ENCODE results near the gene FGGY.
"Not testable (repeated sequence)": the region's sequence is repeated elsewhere in the genome, so short reads cannot be mapped to it uniquely, and the experiment has no call there.

The FGGY gene

DNA sequence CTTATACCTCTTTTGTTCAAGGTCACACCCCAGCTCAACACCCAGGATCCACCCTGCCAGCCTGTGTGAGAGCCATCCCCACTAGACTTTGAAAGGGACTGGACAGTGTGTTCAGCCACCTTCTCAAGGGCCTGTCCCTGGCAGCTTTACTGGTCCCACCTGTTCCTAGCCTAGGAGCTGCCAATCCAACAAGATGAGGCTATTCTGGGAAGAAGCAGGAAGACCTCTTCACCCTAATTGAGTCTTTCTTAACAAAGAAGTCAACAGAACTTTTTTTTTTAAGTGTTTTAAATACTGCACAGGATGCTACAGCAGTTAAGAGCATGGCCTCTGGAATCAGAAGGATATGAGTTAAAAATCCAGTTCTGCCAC is 422.1 kb downstream of the FGGY start:
- H3K4me1 ChIP-seq (ENCODE audit: control insufficient read depth, insufficient read depth, low read length) = no peaks in the 10 kb centered on the region
- no peaks in the 10 kb centered on the region for H3K36me3 ChIP-seq (ENCODE audit: control insufficient read depth, insufficient read depth, low read length)
- no peak overlapping the region for H3K27ac ChIP-seq (ENCODE audit: insufficient read depth, low read depth, low read length, poor library complexity, severe bottlenecking)
- H3K4me3 ChIP-seq (ENCODE audit: insufficient read depth, low read depth, low read length) = no peak overlapping the region
- no peaks in the 10 kb centered on the region for H3K9me3 ChIP-seq (ENCODE audit: control insufficient read depth, low read length)
- H3K27me3 ChIP-seq (ENCODE audit: control insufficient read depth, insufficient read depth, low read length, poor library complexity, severe bottlenecking) = no peaks in the 10 kb centered on the region

DNA sequence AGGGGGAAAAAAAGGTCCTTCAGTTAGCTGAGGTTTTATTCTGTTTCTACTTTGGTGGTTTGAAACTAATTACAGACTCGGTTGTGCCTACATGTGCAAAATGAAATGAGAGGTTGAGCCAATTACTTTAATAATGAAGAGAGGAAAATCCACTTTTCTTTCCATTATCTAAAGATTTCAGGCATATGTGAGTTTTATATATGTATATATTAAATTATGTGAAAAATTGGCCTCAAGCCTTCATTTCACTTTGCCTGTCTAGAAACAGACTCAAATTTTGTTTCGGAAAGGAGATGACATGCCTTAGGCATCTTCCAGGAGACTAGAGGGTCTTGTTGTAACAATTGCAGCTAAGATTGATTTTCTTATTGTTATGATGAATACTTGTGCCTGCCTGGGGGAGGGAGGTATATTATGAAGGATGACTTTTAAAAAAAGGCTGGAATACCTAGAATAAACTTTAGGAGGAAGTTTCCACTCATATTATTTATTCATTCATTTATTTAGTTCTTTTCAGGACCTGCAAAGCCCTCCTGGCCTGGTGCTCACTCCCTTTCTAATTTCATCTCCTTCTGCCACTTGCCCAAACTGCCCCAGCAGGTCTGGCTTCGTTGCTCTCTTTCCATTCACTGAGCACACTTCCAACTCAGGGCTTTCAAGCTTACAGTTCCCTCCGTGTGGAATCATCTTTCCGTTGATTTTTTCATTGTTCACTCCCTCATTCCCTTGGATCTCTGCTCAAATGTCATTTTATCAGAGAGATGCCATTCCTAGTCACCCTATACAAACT is 423.6 kb downstream of the FGGY start:
- 82 to 84% methylated on average over 5 of the region's 5 CpGs for WGBS, 2 experiments
- no peak overlapping the region for H3K27ac ChIP-seq (ENCODE audit: insufficient read depth, low read depth, low read length, poor library complexity, severe bottlenecking)
- H3K27me3 ChIP-seq (ENCODE audit: control insufficient read depth, insufficient read depth, low read length, poor library complexity, severe bottlenecking) = no peaks in the 10 kb centered on the region
- H3K4me3 ChIP-seq (ENCODE audit: insufficient read depth, low read depth, low read length) = no peak overlapping the region
- no peaks in the 10 kb centered on the region for H3K4me1 ChIP-seq (ENCODE audit: control insufficient read depth, insufficient read depth, low read length)
- H3K36me3 ChIP-seq (ENCODE audit: control insufficient read depth, insufficient read depth, low read length) = no peaks in the 10 kb centered on the region
- no peaks in the 10 kb centered on the region for H3K9me3 ChIP-seq (ENCODE audit: control insufficient read depth, low read length)

DNA sequence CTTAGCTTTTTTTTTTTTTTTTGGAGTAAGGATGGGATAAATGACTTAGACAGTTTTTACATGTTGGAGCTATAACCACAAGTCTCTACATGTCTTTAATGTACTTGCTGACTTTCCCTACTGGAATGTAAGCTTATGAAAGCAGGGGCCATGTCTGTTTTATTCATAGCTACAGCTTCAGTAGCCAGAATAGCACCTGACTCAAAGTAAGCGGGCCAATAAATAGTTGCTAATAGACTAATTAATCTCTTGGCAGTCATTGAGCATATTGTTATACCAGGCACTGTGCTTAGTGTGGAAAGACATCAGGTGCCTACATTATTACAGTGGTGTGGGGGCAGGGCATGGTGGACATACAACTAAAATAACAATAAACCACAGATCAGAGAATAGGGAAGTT is 433.4 kb downstream of the FGGY start:
- WGBS, 2 experiments = 100% methylated on average over 1 of the region's 1 CpG
- Histone ChIP-seq H3K4me1 (ENCODE audit: control insufficient read depth, insufficient read depth, low read length) (no peaks in the 10 kb centered on the region), H3K9me3 (ENCODE audit: control insufficient read depth, low read length) (no peaks in the 10 kb centered on the region), H3K27ac (ENCODE audit: insufficient read depth, low read depth, low read length, poor library complexity, severe bottlenecking) (no peak overlapping the region), H3K4me3 (ENCODE audit: insufficient read depth, low read depth, low read length) (no peak overlapping the region), H3K36me3 (ENCODE audit: control insufficient read depth, insufficient read depth, low read length) (no peaks in the 10 kb centered on the region), H3K27me3 (ENCODE audit: control insufficient read depth, insufficient read depth, low read length, poor library complexity, severe bottlenecking) (no peaks in the 10 kb centered on the region)

DNA sequence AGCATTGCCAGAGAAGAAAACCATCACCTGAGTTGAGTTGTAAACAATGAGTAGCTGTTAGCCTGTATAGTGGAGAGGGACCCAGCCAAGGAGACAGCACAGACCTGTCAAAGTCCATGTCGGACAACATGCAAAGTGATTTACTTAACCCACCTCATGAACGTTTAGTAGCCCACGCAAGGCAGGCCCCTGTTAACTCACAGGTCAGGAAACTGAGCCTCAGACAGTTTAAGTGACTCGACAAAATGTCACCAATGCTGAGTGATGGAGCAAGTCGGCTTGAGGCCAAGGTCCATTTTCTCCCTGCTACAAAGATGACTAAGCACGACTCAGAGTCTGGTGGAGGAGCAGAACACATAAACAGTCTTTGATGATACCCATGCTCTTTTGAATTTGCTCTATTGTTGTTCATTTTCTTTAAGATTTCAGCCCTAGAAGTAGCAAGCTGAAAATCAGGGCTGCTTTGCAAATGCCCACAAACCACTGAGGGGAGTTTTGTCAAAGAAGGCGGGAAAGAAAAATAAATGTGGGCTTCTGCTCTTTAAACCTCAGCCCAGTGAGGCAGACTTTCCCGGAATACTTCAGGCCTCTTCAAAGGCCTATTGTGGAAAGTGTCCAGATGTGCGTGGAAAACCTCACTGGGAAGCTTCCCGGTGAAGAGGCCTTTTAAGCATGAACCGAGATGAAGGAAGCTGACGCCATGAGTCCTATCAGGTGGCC is 434.0 kb downstream of the FGGY start:
- H3K27ac ChIP-seq (ENCODE audit: insufficient read depth, low read depth, low read length, poor library complexity, severe bottlenecking) = peak overlapping the region; percentile 22
- H3K4me3 ChIP-seq (ENCODE audit: insufficient read depth, low read depth, low read length) = no peak overlapping the region
- 79 to 81% methylated on average over 12 of the region's 12 CpGs for WGBS, 2 experiments

DNA sequence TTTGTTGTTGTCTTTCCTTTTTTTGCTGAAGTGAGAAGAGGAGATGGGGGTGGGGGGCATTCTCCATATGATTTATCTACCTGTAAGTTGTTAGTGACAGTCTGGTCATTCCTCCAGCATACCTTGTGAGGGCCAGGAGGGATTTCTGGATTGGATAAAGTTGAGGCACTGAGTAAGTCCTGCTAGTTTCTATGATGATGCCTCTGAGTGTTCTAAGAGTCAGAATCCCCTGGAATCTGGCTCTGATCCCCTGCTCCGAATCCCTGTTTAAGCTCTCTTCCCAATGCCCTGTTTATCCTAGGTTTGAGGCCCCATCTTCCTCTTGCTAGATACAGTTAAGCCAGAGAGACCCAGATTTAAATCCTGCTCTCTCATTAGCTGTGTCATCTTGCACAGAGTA is 434.7 kb downstream of the FGGY start:
- Histone ChIP-seq H3K9me3 (ENCODE audit: control insufficient read depth, low read length) (no peaks in the 10 kb centered on the region), H3K36me3 (ENCODE audit: control insufficient read depth, insufficient read depth, low read length) (no peaks in the 10 kb centered on the region), H3K4me3 (ENCODE audit: insufficient read depth, low read depth, low read length) (no peak overlapping the region), H3K4me1 (ENCODE audit: control insufficient read depth, insufficient read depth, low read length) (no peaks in the 10 kb centered on the region), H3K27ac (ENCODE audit: insufficient read depth, low read depth, low read length, poor library complexity, severe bottlenecking) (no peak overlapping the region), H3K27me3 (ENCODE audit: control insufficient read depth, insufficient read depth, low read length, poor library complexity, severe bottlenecking) (no peaks in the 10 kb centered on the region)
- 88 to 93% methylated on average over 1 of the region's 1 CpG for WGBS, 2 experiments

More for the DNA sequence above, 434.0 kb downstream of the FGGY start:
- Histone ChIP-seq H3K27me3 (ENCODE audit: control insufficient read depth, insufficient read depth, low read length, poor library complexity, severe bottlenecking) (no peaks in the 10 kb centered on the region), H3K36me3 (ENCODE audit: control insufficient read depth, insufficient read depth, low read length) (no peaks in the 10 kb centered on the region), H3K4me1 (ENCODE audit: control insufficient read depth, insufficient read depth, low read length) (no peaks in the 10 kb centered on the region), H3K9me3 (ENCODE audit: control insufficient read depth, low read length) (no peaks in the 10 kb centered on the region)

DNA sequence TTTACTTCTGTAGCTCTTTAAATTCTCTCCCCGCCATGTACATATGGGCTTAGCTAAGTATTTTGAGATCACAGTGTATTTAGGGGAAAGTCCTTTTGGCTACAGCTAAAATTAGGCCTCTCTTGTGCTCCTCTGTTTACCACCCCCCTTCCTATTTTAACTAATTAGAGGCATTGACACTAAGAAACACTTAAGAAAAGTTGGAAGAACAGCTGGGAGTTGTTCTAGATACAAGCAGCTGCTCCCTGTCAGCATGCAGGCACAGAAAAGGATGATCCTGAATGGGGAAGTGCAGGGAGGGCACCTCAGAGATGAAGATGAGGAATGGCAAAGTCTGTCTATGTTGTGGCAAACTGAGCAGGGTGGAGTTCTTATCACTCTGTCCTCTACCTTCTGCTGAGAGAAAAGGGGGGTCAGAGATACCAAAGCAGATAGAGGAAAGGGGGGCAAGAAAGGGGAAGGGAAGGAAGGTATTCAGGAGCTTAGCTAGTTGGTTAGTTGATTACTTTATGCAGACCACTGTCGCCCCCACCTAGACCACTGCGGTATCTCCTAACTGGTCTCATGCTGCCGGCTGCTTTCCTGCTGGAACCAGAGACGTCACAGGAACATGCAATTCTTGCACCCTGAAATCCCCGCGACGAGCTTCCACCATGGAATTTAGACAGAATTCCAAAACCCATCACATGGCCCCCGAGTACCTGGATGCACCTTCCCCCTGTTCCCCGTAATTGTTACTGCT is 435.5 kb downstream of the FGGY start:
- Histone ChIP-seq H3K4me3 (ENCODE audit: insufficient read depth, low read depth, low read length) (no peak overlapping the region), H3K27ac (ENCODE audit: insufficient read depth, low read depth, low read length, poor library complexity, severe bottlenecking) (no peak overlapping the region), H3K4me1 (ENCODE audit: control insufficient read depth, insufficient read depth, low read length) (no peaks in the 10 kb centered on the region), H3K36me3 (ENCODE audit: control insufficient read depth, insufficient read depth, low read length) (no peaks in the 10 kb centered on the region), H3K27me3 (ENCODE audit: control insufficient read depth, insufficient read depth, low read length, poor library complexity, severe bottlenecking) (no peaks in the 10 kb centered on the region), H3K9me3 (ENCODE audit: control insufficient read depth, low read length) (no peaks in the 10 kb centered on the region)
- 86 to 90% methylated on average over 10 of the region's 10 CpGs for WGBS, 2 experiments

DNA sequence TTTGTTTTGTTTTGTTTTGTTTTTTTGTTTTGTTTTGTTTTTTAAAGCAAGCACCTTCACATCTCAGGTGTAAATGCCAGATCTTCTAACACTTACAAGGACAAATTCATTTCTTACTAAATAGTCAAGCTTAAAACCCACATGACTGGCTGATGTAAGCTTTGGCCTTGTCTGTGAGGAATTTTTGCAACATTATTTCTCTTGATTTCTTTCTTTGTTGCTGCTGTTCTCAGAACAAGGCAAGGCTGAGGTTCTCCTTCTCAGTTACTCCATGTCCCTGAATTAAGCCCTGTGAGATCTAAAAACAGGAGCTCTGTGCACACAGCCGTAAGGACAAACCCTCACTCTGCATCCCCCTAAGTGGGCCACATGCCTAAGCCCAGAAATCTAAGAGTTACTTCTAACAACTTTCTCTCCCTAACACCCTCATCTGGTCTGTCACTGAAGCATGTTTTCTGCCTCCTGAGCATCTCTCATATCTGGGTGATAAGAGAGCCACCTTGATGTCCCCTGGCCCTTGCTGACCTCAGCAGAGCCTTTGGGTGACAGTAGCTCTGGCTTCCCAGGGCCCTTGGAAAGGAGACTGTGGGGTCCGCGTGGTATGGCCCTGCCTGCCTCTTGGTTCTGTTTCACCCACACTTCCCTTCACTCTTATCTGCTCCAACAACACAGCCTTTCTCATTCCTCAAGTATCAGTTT is 436.7 kb downstream of the FGGY start:
- Histone ChIP-seq H3K4me3 (ENCODE audit: insufficient read depth, low read depth, low read length) (no peak overlapping the region), H3K36me3 (ENCODE audit: control insufficient read depth, insufficient read depth, low read length) (no peaks in the 10 kb centered on the region), H3K27ac (ENCODE audit: insufficient read depth, low read depth, low read length, poor library complexity, severe bottlenecking) (no peak overlapping the region), H3K27me3 (ENCODE audit: control insufficient read depth, insufficient read depth, low read length, poor library complexity, severe bottlenecking) (no peaks in the 10 kb centered on the region), H3K4me1 (ENCODE audit: control insufficient read depth, insufficient read depth, low read length) (no peaks in the 10 kb centered on the region), H3K9me3 (ENCODE audit: control insufficient read depth, low read length) (no peaks in the 10 kb centered on the region)
- 94 to 96% methylated on average over 3 of the region's 3 CpGs for WGBS, 2 experiments

DNA sequence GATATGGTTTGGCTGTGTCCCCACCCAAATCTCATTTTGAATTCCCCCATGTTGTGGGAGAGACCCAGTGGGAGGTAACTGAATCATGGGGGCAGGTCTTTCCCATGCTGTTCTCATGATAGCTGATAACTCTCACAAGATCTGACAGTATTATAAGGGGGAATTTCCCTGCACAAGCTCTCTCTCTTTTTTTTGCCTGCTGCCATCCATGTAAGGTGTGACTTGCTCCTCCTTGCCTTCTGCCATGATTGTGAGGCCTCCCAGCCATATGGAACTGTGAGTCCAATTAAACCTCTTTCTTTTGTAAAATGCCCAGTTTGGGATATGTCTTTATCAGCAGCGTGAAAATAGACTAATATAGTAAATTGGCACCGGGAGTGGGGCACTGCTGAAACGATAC is 439.0 kb downstream of the FGGY start:
- H3K27me3 ChIP-seq (ENCODE audit: control insufficient read depth, insufficient read depth, low read length, poor library complexity, severe bottlenecking); H3K4me1 ChIP-seq (ENCODE audit: control insufficient read depth, insufficient read depth, low read length); H3K27ac ChIP-seq (ENCODE audit: insufficient read depth, low read depth, low read length, poor library complexity, severe bottlenecking); H3K36me3 ChIP-seq (ENCODE audit: control insufficient read depth, insufficient read depth, low read length); H3K9me3 ChIP-seq (ENCODE audit: control insufficient read depth, low read length); H3K4me3 ChIP-seq (ENCODE audit: insufficient read depth, low read depth, low read length): not testable (repeated sequence)
- 62 to 64% methylated on average over 3 of the region's 3 CpGs for WGBS, 2 experiments

DNA sequence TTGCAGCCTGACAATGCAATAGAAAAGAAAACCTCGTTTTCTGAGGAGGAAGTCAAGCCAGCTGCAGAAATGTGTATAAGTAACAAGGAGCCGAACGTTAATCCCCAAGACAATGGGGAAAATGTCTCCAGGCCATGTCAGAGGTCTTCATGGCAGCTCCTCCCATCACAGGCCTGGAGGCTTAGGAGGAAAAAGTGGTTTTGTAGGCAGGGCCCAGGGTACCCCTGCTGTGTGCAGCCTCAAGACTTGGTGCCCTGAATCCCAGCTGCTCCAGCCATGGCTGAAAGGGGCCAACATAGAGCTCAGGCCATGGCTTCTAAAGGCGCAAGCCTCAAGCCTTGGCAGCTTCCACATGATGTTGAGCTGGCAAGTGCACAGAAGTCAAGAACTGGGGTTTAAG is 439.9 kb downstream of the FGGY start:
- WGBS, 2 experiments = 94 to 97% methylated on average over 4 of the region's 4 CpGs
- Histone ChIP-seq H3K27ac (ENCODE audit: insufficient read depth, low read depth, low read length, poor library complexity, severe bottlenecking) (no peak overlapping the region), H3K27me3 (ENCODE audit: control insufficient read depth, insufficient read depth, low read length, poor library complexity, severe bottlenecking) (no peaks in the 10 kb centered on the region), H3K36me3 (ENCODE audit: control insufficient read depth, insufficient read depth, low read length) (no peaks in the 10 kb centered on the region), H3K4me1 (ENCODE audit: control insufficient read depth, insufficient read depth, low read length) (no peaks in the 10 kb centered on the region), H3K9me3 (ENCODE audit: control insufficient read depth, low read length) (no peaks in the 10 kb centered on the region), H3K4me3 (ENCODE audit: insufficient read depth, low read depth, low read length) (no peak overlapping the region)

DNA sequence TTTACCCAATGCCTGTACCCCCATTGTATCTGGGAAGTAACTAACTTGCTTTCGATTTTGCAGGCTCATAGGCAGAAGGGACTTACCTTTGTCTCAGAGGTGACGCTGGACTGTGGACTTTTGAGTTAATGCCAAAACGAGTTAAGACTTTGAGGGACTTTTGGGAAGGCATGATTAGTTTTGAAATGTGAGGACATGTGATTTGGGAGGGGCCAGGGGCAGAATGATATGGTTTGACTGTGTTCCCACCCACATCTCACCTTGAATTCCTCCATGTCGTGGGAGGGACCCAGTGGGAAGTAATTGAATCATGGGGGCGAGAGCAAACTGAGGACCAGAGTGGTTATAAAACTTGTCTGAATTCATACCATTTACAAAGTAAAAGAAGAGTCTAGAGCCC is 440.7 kb downstream of the FGGY start:
- H3K4me1 ChIP-seq (ENCODE audit: control insufficient read depth, insufficient read depth, low read length) = no peaks in the 10 kb centered on the region
- H3K9me3 ChIP-seq (ENCODE audit: control insufficient read depth, low read length) = no peaks in the 10 kb centered on the region
- H3K36me3 ChIP-seq (ENCODE audit: control insufficient read depth, insufficient read depth, low read length) = no peaks in the 10 kb centered on the region
- WGBS, 2 experiments = 85 to 87% methylated on average over 3 to 5 of the region's 5 CpGs
- H3K4me3 ChIP-seq (ENCODE audit: insufficient read depth, low read depth, low read length) = no peak overlapping the region
- no peak overlapping the region for H3K27ac ChIP-seq (ENCODE audit: insufficient read depth, low read depth, low read length, poor library complexity, severe bottlenecking)
- no peaks in the 10 kb centered on the region for H3K27me3 ChIP-seq (ENCODE audit: control insufficient read depth, insufficient read depth, low read length, poor library complexity, severe bottlenecking)

Data from ectodermal cell (in vitro differentiated cells).